GM18511 (cell line): ENCODE results near the gene FJX1.

Source experiments
- ATAC-seq: cut with Tn5 transposase; IDR thresholded peaks from one replicate; pipeline ENCODE4 v1.9.1; 2021; ENCODE audit warnings: mild to moderate bottlenecking, moderate library complexity; ENCODE audit not compliant: unreplicated experiment

Gene FJX1

DNA sequence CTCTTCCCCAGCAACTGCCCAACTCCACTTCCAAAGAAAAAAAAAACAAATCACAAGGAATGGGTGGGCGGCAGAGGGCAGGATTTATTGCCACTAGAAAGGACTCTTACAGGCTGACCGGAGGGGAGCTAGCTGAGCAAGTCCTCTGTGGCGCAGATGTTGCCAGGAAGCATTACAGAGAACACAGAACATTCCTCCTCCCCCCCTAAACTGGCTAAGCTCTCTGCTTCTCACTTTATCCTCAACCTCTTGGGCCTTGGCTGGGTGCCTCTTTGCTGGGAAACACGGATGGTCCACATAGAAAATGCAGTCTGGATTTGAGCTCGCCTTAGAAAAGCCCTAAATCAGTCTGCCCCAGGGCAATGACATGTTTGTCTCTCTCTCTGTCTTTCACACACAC, 12.6 kb upstream of the FJX1 start:
- ATAC-seq, result no peak

DNA sequence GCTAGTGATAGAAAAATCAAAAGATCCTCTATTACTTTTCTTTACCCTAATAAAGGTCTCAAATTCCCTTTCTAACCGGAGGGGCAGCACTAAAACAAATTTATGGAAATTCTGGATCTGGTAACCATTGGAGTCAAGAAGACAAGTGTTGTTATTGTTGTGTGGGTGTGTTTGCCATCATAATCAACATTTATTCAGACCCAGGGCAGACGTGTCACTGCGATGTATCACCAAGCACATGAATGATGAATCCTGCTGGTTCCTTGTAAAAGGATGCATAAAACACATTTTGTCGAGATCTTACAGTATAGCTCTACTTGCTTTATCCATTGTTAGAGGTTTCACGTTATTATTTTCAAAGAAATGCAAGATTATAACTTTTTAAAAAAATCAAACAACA, 12.1 kb upstream of the FJX1 start:
- no peak for ATAC-seq

DNA sequence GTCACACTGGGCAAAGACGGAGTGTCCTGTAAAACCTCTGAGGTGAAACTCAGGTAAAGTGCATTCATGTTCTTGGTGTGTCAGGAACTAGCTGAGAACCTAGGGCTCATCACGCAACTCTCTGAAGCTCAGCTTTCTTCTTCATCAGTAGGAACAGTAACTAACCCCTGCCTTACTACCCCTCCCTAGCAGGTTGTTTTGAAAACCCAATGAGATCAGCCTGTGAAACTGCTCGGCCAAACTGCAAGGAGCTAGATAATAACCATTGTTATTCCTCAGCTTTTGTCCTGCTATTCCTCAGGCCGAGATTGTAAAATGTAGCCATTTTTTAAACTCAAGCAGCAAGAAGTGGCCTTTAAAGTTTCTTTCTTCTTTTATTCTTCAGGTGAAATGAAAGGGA, 9.8 kb upstream of the FJX1 start:
- ATAC-seq, result no peak

DNA sequence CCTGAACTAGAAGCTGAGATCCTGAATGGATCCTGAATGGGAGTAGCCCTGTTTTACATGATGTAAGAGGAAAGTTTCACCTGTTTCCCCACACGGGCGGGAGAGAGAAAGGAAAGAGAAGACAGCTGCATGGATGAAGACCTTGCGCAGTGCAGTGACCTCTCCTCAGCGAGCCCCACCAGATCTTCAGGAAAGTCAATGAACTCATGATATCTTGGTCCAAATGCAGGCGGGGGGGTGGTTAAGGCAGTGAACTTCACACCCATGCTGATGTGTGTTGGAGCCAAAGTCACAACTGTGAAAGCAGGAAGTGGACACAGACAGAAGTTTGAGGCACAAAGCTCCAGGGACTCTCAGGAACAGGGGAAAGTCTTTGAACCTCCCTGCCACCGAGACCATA, 8.6 kb upstream of the FJX1 start:
- ATAC-seq, result no peak

DNA sequence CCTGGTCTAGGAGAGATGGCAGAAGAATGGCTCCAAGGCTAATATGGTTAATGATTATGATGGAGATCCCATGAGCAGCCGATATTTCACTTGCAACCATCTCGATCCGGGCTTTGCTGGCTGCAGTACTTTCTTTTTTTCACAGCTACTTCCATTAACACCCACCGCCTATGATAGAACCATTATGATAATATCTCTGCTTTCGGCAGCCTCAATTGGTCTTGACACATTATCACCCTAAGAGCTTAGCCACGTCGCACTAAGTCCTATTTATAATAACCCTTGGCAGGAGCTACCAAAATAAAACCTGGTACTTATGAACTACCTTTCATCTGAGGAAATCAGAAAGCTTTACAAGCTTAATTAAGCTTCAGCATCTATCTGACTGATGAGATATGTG, 7.6 kb upstream of the FJX1 start:
- ATAC-seq, result no peak

DNA sequence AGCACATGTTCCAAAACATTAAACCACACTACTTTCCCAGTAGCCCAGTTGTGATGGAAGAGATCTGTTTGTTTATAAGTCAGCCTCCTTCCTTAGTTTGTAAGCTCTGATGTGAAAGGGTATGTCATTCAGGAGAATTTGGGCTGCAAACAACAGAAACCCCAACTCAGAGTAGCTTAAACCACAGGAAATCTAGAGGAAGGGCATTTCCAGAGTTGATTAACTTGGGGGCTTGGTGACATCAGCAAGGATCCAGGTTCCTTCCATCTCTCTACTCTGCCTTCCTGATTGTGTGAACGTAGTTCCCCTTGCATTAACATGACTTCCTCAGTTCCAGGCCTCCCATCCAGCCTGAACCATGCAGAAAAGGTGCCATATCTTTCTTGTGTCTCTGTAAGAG, 6.5 kb upstream of the FJX1 start:
- no peak for ATAC-seq

DNA sequence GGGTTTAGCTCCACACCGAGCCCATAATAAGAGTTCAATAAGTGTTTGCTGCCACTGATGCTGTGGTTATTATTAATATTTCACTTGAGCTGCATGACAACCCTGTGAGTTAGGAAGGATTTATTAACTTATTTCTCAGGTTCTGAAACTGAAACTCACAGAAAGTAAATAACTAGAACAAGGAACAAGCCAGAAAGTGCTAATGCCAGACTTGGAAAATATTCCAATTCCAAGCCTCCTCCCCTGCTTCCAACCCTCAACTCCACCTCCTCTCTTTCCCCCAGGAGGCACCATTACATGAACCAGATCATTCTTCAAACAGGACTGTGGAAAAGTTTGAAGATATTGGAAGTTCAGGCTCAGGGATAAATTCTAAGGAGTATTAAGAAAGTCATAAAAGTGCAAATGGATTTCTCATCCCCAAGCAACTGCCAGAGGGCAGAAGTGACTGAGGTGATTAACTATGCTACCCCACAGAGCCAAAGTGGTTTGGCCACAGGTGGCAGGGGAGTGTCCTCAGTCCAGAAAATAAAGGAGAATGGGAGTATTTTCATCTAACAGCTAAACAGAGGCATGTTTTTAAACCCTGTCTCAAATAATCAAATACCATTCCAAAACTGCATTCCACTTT, 3.2 kb upstream of the FJX1 start:
- ATAC-seq, result no peak

DNA sequence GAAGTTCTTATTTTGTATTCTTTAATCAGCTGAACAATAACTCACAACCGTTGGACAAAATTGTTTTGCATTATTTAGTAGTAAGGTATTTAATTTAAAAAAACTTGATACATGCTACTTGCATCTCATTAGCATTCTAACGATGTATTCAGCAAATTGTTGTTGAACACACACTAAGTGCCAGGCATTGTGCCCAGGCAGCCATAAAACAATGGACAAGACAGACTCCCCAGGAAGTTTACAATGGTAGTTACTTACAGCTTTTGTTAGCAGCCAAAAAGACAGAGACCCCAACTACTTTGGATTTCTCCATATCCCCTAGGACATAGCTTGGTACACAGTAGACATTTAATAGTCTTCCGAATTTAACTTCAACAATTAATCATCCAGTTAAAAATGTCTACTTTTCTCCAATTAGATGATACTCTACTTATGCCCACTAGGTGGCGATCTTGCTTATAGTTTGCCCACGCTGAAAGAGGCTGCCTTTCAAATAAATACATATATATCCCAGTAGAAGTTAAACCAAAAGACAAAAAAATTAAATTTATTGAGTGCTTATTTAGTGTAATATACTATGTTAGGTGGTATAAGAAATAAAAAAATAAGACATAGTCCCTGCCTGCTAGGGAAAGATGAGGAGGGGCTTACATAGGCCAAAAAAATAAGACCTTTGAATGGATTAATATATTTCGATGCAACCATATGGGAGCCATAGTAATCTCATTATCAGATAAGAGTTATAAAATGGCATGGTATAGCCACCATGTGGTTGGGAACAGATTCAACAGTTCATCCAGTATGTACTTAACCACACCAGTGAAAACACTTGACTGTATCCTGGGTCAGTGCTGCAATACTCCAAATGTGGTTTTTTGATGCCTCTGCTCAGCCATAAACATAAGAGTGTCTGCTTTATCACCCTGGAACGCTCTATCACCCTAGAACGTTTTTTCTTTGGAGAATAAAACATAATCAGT, 2.0 kb upstream of the FJX1 start:
- no peak for ATAC-seq

DNA sequence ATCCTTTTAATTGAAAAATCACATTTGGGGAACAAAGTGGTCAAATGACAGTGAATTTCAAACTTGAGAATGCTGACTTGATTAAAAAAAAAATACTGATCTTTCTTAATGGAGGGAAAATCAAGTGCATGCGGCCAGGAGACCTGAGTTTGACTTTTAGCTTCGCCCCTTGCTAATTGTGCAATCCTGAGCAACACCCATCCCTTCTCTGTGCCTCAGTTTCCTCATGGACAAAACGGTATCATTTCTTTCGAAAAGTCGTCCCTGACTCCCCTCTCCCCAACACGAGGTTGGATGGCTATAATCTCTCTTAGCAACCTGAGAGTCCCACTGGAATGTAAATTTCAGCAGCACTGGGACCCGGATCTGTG, 959 bp upstream of the FJX1 start:
- no peak for ATAC-seq

DNA sequence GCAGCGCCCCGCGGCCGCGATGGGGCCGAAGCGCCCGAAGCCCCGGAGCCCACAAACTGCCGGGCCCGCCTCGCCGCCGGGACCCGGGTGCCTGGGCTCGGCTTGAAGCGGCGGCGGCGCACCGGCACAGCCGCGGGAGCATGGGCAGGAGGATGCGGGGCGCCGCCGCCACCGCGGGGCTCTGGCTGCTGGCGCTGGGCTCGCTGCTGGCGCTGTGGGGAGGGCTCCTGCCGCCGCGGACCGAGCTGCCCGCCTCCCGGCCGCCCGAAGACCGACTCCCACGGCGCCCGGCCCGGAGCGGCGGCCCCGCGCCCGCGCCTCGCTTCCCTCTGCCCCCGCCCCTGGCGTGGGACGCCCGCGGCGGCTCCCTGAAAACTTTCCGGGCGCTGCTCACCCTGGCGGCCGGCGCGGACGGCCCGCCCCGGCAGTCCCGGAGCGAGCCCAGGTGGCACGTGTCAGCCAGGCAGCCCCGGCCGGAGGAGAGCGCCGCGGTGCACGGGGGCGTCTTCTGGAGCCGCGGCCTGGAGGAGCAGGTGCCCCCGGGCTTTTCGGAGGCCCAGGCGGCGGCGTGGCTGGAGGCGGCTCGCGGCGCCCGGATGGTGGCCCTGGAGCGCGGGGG, 346 bp downstream of the FJX1 start:
- ATAC-seq, result peak; percentile 50

DNA sequence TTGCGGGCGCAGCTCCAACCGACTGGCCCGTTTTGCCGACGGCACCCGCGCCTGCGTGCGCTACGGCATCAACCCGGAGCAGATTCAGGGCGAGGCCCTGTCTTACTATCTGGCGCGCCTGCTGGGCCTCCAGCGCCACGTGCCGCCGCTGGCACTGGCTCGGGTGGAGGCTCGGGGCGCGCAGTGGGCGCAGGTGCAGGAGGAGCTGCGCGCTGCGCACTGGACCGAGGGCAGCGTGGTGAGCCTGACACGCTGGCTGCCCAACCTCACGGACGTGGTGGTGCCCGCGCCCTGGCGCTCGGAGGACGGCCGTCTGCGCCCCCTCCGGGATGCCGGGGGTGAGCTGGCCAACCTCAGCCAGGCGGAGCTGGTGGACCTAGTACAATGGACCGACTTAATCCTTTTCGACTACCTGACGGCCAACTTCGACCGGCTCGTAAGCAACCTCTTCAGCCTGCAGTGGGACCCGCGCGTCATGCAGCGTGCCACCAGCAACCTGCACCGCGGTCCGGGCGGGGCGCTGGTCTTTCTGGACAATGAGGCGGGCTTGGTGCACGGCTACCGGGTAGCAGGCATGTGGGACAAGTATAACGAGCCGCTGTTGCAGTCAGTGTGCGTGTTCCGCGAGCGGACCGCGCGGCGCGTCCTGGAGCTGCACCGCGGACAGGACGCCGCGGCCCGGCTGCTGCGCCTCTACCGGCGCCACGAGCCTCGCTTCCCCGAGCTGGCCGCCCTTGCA, 1.0 kb downstream of the FJX1 start:
- ATAC-seq, result peak; percentile 37

DNA sequence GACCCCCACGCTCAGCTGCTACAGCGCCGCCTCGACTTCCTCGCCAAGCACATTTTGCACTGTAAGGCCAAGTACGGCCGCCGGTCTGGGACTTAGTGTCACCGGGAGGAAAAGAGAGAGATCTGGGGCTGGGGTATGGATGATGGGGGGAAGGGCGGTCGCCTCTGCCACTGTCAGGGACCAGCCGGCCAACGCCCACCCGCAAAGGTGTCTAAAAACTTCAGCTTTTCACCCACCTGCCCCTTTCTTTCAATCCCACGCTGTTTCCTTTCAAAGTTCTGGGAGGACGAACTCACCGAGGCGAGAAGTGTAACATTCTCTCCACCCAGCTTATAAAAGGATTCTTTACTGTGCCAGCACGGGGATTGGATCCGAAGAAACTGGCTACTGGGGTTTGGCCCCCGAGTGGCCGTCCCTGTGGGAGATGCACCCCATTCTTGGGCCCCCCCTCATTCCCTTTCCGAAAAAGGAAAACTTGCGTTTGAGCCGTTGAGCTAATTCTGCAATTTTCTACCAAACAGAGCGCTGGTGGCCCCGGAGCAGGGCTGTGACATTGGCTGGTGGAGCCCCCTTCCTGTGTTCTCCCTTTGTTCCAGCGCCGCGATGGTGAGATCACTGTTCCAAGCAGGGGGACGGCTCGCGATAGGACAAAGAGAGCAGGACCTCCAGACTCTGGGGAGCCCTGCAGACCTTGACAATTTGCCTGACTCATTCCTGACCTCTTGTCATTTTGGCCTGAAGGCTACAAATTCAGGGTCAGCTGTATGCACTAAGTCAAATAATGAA, 1.8 kb downstream of the FJX1 start:
- no peak for ATAC-seq

DNA sequence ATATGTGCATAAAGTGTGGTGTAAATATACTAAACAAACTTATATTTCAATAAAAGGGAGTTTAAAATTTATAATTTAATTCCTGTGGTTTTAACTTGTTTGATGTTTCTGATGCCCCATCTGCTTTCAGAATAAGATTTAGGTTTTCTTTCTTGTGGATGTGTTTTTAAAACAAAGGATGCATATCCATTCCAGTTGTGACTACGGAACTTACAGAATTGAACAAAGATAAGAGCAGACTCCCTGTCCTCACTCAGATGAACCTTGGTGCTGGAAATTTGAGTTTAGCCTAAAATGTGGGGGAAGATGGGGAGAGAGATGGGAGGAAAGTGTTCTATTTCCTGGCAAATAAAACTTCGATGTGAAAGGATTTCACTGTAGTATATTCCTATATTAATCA, 2.5 kb downstream of the FJX1 start:
- ATAC-seq, result no peak

DNA sequence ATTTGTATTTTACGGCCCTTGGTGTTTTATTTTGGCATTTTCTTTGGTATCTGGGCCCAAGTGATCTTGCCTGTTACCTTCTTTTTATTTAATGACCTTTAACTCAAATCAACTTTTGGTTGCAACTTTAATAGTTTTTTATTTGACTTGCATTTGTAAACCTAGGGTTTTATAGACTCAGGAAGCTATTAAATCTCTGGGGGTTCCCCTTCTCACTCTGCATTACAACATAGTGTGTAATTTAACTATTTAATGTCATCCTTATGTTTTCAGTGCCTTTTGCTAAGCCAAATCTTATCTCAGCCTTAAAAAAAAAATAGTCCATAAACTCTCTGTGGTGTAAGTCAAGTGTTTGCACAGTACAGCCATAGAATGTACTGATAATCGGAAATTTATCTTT, 3.4 kb downstream of the FJX1 start:
- ATAC-seq, result no peak

DNA sequence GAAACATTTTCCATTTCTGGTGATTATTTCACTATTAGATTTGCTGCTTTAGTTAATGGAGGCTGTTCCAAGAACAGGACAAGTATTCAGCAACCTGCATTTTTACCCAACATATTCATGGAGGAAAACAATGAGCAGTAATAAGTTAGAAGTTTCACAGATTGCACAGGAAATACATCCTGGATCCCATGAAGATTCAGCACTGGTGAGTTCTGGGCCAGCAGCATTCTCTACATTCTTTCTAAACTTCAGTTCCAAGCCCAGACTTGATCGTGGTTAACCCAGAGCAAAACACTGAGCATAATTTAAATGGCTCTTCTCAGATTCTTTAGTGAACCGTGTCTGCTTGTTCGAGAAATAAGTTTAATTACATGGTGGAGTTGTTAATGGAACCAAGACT, 3.8 kb downstream of the FJX1 start:
- no peak for ATAC-seq

DNA sequence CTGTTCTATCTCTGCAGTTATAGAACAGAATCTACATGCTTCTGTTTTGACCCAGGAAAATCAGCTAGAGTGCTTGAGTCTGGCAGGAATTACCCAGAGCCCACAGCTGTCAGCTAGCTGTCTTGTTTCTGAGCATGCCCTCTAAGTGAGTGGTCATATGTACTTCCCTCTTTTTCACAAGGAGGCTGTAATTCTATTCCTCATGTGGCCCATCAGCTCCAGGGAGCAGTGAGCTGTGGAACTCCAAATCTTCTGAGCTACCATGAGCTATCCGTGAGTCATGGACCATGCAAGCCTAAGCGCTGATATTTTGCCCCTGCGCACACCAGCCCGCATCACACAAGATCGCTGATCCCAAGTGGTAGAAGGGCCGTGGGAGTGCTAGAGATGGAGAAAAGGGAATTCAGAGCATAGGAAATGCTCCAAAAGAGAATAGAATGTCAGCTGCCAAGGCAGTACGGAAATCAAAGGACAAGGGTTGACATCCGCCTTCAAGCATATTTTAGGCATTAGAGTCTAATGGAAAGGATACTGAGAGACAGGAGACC, 5.4 kb downstream of the FJX1 start:
- no peak for ATAC-seq

DNA sequence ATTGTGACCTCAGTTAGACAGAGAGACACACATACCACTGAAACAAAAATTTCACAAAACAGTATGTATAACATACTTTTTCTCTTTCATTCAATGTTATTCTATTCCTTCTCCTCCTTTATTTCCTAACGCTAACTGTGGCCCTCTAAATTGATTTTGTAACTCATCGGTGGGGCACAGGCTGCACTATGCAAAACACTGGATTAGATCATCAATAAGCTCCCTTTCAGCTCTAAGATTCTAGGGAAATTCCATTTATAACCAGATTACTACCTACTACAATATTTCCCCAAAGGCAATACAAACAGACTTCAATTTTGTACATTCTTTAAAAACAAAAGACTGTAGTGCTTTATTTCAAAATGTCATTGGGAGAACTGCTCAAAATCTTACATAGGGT, 6.1 kb downstream of the FJX1 start:
- ATAC-seq, result no peak

DNA sequence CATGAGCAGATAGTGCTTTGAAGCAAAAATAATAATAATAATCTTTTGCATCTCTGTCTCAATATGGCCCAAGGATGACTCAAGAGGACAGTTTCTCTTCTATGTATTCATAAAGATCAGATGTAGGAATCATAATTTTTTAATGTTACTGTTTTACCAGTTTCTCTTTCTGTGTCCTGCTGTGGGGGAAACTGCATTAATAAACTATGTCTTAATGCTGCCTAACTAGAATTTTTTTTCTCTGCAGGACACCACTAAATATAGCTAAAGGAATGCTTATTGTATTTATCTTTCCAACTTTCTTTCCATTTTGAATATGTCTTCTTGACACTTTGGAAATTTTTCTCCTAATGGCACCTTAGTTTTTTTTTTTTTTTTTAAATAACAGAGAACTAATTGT, 6.5 kb downstream of the FJX1 start:
- no peak for ATAC-seq

DNA sequence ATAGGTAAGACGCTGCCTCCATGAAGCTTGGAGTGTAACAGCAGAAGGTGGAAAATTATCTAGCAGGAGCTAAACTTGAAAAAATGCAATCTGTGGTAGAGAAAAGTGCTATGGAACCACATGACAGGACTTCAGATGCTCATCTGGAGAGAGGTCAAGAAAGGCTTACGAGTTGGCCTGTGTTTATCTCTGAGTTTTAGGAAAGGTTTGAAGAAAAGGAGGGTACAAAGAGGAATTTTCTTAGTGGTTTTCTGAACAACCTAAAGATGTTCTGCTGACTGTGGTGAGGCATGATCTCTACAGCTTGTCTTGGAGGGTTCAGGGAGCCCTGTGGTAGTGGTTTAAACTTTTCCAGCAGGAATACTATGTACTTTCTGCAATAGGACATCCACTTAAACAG, 8.2 kb downstream of the FJX1 start:
- no peak for ATAC-seq

DNA sequence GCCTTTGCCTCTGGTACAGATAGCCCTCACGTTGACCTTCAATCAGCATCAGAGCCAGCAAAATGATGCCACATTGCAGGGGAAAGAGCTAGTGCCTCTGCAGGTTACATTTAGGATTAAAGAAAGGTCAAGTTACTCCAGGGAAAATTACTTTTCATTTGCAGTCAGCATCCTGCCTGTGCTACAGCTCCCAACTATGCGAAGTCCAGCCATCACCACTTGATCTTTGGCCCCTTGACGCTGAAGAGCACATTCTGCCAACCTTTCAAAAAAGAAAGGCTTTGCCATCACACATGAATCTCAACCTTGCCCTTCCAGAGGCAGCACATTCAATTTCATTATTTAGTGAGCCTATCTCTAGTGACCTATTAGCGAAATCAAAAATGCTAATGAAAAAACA, 11.3 kb downstream of the FJX1 start:
- ATAC-seq, result no peak
